PC-9 (cell line): ENCODE measurements around the gene TCF4. TPM values are rescaled to one million over a fixed set of nuclear protein-coding genes. Genes with fewer than 3 reads are reported as not detected.

Source experiments
- BruUV-seq: library from RNA; stranded (reverse); fragments of 400-500 nt; replicated peaks from 2 replicates; lab custom pipeline; 2021; lab: Mats Ljungman, UMichigan
- CTCF ChIA-PET: fragments of 300-600 bp; sonication (Branson Sonifier 250); formaldehyde crosslinking; loops from one replicate; lab custom pipeline; 2022; ENCODE audit warnings: antibody characterized with exemption; lab: Charles Lee
- POLR2A ChIA-PET: fragments of 300-600 bp; sonication (Branson Sonifier 250); formaldehyde crosslinking; loops from one replicate; lab custom pipeline; 2022; ENCODE audit warnings: antibody characterized with exemption; ENCODE audit not compliant: unreplicated experiment; lab: Charles Lee
- DNase-seq, 2 experiments: peaks; one replicate each; pipeline versions ENCODE4 v3.0.0 to v3.0.0-alpha.2; 2015 to 2022; ENCODE audit warnings: mixed read lengths in 1 of 2
- H2AFZ ChIP-seq: fragments of 200-600 bp; sonication (generic); 2 replicates; pipeline ENCODE4 v1.8.1; 2017; ENCODE audit warnings: antibody characterized with exemption
- H3F3A ChIP-seq: fragments of 200-600 bp; sonication (generic); 2 replicates; pipeline ENCODE4 v1.8.1; 2017; ENCODE audit warnings: antibody characterized with exemption, mild to moderate bottlenecking, low read depth; ENCODE audit not compliant: insufficient read depth
- H3K27ac ChIP-seq: fragments of 200-600 bp; sonication (generic); 2 replicates; pipeline ENCODE4 v1.6.1; 2016; ENCODE audit warnings: mixed run types
- H3K27me3 ChIP-seq: fragments of 200-600 bp; sonication (generic); 2 replicates; pipeline ENCODE4 v1.6.1; 2016; ENCODE audit warnings: low read depth, mixed run types; ENCODE audit not compliant: insufficient read depth
- H3K36me3 ChIP-seq: fragments of 200-600 bp; sonication (generic); 2 replicates; pipeline ENCODE4 v1.6.1; 2016; ENCODE audit warnings: low read depth, mixed run types
- H3K4me1 ChIP-seq: fragments of 200-600 bp; sonication (generic); replicated peaks from 2 replicates; pipeline ENCODE4 v1.6.1; 2016; ENCODE audit warnings: mixed run types; ENCODE audit not compliant: insufficient read depth
- H3K4me2 ChIP-seq: fragments of 200-600 bp; sonication (generic); 2 replicates; pipeline ENCODE4 v1.6.1; 2017; ENCODE audit warnings: mixed run types
- H3K4me3 ChIP-seq: fragments of 200-600 bp; sonication (generic); 2 replicates; pipeline ENCODE4 v1.6.1; 2016; ENCODE audit warnings: mixed run types
- H3K79me2 ChIP-seq: fragments of 200-600 bp; sonication (generic); 2 replicates; pipeline ENCODE4 v1.6.1; 2017; ENCODE audit warnings: low read depth, mixed run types
- H3K9me2 ChIP-seq: fragments of 200-600 bp; sonication (generic); 2 replicates; pipeline ENCODE4 v1.8.1; 2017; ENCODE audit warnings: mild to moderate bottlenecking; ENCODE audit not compliant: insufficient read depth
- H3K9me3 ChIP-seq: fragments of 200-600 bp; sonication (generic); 2 replicates; pipeline ENCODE4 v1.8.1; 2016; ENCODE audit warnings: low read depth; ENCODE audit not compliant: insufficient read depth
- H4K20me1 ChIP-seq: fragments of 200-600 bp; sonication (generic); 2 replicates; pipeline ENCODE4 v1.8.1; 2017; ENCODE audit not compliant: insufficient read depth
- EZH2 ChIP-seq: fragments of 200-600 bp; sonication (generic); IDR thresholded peaks from 2 replicates; pipeline ENCODE4 v1.8.0; 2017; ENCODE audit warnings: antibody characterized with exemption, low read depth
- intact Hi-C: fragments of 100-400 bp; cut with micrococcal nuclease; formaldehyde crosslinking; loops from one replicate; pipeline ENCODE4 v1.10.0; 2022; ENCODE audit not compliant: unreplicated experiment
- total RNA-seq: library from RNA; stranded (reverse); gene quantifications from 2 replicates; pipeline ENCODE4 v1.2.3, GENCODE V29; 2021
- TF ChIP-seq, protein P1 (sequence below): fragments of 200-600 bp; sonication (generic); conservative IDR thresholded peaks from 2 replicates; pipeline ENCODE4 v1.6.1; 2017; ENCODE audit warnings: mixed run types, antibody characterized with exemption, mild to moderate bottlenecking, moderate library complexity

TCF4 gene
- total RNA-seq, 1 experiment from 2014 or later: 0.74 TPM

DNA sequence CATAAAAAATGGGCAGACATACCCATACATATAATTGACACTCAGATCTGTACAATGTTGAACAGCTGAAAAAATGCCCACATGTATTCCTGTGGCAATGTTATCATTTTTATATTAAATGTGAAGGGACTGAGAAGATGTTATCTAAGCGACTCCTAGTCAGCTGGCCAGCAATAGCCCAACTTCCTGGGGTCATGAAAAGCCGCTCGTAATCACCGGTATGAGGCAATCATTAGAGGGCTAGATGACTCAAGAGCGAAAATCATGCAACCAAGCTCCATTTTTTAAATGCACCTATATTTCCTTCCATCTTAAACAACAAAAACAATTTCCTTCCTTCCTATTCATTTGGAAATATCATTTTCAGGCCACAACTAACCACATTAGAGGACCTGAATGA is 354.1 kb downstream of the TCF4 start:
- DNase-seq: no peak
- H3K4me2 ChIP-seq: no peak overlapping the region
- no peaks in the 10 kb centered on the region for H4K20me1 ChIP-seq
- H3K9me2 ChIP-seq: no peaks in the 10 kb centered on the region
- H3K36me3 ChIP-seq: no peaks in the 10 kb centered on the region
- no peaks in the 10 kb centered on the region for H3K4me1 ChIP-seq
- BruUV-seq: no TSS peak
- H3K27ac ChIP-seq: no peak overlapping the region
- ChIA-PET CTCF (interaction anchor here (0.6 to 1.2 kb wide), 3 partner anchors 19 to 129 kb away, joined by 3 to 4 read pairs (median 3); no protein-coding TSS in a partner anchor), POLR2A (no interaction called here)
- no peak overlapping the region for H3K4me3 ChIP-seq
- intact Hi-C loops: loop anchor here (5.0 kb wide), 2 partner anchors 137 to 183 kb away; no protein-coding TSS in a partner anchor
- no peak overlapping the region for H2AFZ ChIP-seq
- no peaks in the 10 kb centered on the region for H3K79me2 ChIP-seq
- no peaks in the 10 kb centered on the region for H3K27me3 ChIP-seq
- H3F3A ChIP-seq: no peaks in the 10 kb centered on the region
- TF ChIP-seq EZH2: no peak
- TF ChIP-seq, protein P1, sequence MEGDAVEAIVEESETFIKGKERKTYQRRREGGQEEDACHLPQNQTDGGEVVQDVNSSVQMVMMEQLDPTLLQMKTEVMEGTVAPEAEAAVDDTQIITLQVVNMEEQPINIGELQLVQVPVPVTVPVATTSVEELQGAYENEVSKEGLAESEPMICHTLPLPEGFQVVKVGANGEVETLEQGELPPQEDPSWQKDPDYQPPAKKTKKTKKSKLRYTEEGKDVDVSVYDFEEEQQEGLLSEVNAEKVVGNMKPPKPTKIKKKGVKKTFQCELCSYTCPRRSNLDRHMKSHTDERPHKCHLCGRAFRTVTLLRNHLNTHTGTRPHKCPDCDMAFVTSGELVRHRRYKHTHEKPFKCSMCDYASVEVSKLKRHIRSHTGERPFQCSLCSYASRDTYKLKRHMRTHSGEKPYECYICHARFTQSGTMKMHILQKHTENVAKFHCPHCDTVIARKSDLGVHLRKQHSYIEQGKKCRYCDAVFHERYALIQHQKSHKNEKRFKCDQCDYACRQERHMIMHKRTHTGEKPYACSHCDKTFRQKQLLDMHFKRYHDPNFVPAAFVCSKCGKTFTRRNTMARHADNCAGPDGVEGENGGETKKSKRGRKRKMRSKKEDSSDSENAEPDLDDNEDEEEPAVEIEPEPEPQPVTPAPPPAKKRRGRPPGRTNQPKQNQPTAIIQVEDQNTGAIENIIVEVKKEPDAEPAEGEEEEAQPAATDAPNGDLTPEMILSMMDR: no peak
- no peaks in the 10 kb centered on the region for H3K9me3 ChIP-seq

DNA sequence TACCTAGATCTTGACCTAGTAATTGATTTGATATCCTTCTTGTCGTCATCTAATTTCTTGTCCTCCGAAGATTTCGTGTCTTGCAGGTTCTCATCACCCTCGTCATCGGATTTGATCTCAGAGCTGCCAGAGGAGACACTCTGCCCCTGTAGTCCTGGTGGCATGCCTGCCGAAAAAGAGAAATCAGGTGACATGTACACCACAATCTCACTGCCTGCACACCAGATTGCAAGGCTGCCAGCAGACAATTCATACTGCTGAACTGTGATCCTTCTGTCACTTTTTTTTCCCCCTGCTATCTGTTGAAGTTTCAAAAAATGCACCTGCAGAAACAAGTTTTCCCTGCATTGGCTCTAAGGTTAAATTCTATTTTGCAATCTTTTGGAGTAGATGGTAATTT is 355.5 kb downstream of the TCF4 start:
- H3K79me2 ChIP-seq: no peaks in the 10 kb centered on the region
- POLR2A ChIA-PET: no interaction called here
- TF ChIP-seq, protein P1: no peak
- TF ChIP-seq EZH2: no peak
- BruUV-seq: no TSS peak
- intact Hi-C loops: loop anchor here (5.0 kb wide), 2 partner anchors 135 to 185 kb away; no protein-coding TSS in a partner anchor
- no peak overlapping the region for H2AFZ ChIP-seq
- H3K9me2 ChIP-seq: no peaks in the 10 kb centered on the region
- CTCF ChIA-PET: interaction anchor here (0.6 kb wide), 1 partner anchor 43 kb away, joined by 3 read pairs; no protein-coding TSS in a partner anchor
- no peak overlapping the region for H3K4me3 ChIP-seq
- DNase-seq: no peak
- no peaks in the 10 kb centered on the region for H3K9me3 ChIP-seq
- no peaks in the 10 kb centered on the region for H3K36me3 ChIP-seq
- H3K27me3 ChIP-seq: no peaks in the 10 kb centered on the region
- no peak overlapping the region for H3K4me2 ChIP-seq
- no peaks in the 10 kb centered on the region for H3K4me1 ChIP-seq
- H4K20me1 ChIP-seq: no peaks in the 10 kb centered on the region
- H3K27ac ChIP-seq: no peak overlapping the region
- H3F3A ChIP-seq: no peaks in the 10 kb centered on the region

- ChIA-PET POLR2A (no interaction called here), CTCF (no interaction called here)
- Histone ChIP-seq H3K36me3 (no peaks in the 10 kb centered on the region), H3F3A (no peaks in the 10 kb centered on the region), H3K9me2 (no peaks in the 10 kb centered on the region), H3K4me3 (no peak overlapping the region), H4K20me1 (no peaks in the 10 kb centered on the region), H3K27ac (no peak overlapping the region), H3K27me3 (no peaks in the 10 kb centered on the region), H2AFZ (no peak overlapping the region), H3K4me2 (no peak overlapping the region), H3K79me2 (no peaks in the 10 kb centered on the region), H3K9me3 (no peaks in the 10 kb centered on the region), H3K4me1 (no peaks in the 10 kb centered on the region)
- TF ChIP-seq, protein P1: no peak
- no peak for TF ChIP-seq EZH2
- intact Hi-C loops: loop anchor here (5.0 kb wide), 2 partner anchors 132 to 188 kb away; no protein-coding TSS in a partner anchor
- BruUV-seq: no TSS peak
- DNase-seq: no peak
These were observed 358.3 kb downstream of the TCF4 start for GRCh38 chr18:55229682-55230081.
